DMS153 treated with DMSO at 0.1 percent for 48 hours (cell line): ENCODE data around the gene ARL17A.
"Not testable (repeated sequence)": the region's sequence is repeated elsewhere in the genome, so short reads cannot be mapped to it uniquely, and the experiment has no call there.

Source experiments
- DNase-seq: peaks from one replicate; lab custom pipeline; 2025; ENCODE audit not compliant: unreplicated experiment; lab: John Stamatoyannopoulos, UW

ARL17A gene

GRCh38 chr17:46579083-46580075 is at the start of gene ARL17A:
Gene ARL17A, minus strand, starts transcription at chr17:46579691. Its CDS starts 3,369 bp downstream, at chr17:46576322.
- DNase-seq: not testable (repeated sequence)

DNA sequence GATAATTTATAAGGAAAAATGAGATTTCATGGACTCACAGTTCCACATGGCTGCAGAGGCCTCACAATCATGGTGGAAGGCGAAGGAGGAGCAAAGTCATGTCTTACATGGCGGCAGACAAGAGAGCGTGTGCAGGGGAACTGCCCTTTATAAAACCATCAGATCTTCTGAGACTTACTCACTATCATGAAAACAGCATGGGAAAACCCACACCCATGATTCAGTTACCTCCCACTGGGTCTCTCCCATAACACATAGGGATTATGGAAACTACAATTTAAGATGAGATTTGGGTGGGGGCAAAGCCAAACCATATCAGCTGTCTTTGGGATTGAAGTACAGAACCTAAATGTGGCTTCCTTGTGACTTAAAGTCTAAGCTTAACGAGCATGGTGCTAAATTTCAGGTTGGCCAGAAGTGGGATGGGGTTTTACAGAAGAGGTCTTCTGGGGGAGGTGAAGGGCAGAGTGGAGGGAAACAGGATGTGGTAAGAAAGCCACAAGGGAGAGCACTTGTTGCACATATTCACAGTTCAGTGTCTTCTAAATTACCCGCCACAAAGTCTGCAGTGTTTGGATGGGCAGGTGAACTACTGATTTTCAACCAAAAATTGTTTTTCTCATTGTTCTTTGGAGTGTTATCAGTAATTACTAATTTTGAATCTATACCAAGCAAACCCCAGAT is 49.4 kb upstream of the ARL17A start:
- not testable (repeated sequence) for DNase-seq

GRCh38 chr17:46627452-46627851 is 48.0 kb upstream of the ARL17A start:
- not testable (repeated sequence) for DNase-seq

DNA sequence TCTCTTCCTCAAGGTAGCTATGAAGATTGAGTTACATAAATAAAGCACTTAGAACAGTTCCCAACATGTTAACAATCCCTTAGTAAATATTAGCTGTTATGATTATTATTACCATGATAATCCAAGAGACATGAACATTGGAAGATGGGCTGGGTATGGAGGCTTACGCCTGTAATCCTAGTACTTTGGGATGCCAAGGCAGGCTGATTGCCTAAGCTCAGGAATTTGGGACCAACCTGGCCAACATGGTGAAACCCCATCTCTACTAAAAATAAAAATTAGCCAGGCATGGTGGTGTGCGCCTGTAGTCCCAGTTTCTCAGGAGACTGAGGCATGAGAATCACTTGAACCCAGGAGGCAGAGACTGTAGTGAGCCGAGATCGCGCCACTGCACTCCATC is 45.2 kb upstream of the ARL17A start:
- DNase-seq: not testable (repeated sequence)

- not testable (repeated sequence) for DNase-seq
These were observed 44.3 kb upstream of the ARL17A start for GRCh38 chr17:46623790-46624189.

DNA sequence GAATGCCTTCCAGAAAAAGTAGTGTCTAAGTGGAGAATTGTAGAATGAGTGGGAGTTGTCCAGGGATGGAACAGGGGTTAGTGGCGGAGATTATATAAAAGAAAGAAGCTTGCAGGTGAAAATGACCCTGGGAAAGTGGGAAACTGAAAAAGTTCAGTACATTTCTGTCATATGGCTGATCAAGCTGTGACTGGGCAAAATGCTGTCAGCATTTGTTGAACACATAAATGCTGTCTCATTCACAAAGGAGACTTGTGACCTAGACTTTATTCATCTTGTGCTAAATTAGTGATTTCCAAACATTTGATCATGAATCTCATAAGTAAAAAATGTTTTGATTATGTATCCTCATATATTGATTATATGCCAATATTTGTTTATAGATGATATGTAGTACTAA is 39.5 kb upstream of the ARL17A start:
- DNase-seq: not testable (repeated sequence)

- not testable (repeated sequence) for DNase-seq
These were observed 37.6 kb upstream of the ARL17A start for GRCh38 chr17:46617121-46617520.

DNA sequence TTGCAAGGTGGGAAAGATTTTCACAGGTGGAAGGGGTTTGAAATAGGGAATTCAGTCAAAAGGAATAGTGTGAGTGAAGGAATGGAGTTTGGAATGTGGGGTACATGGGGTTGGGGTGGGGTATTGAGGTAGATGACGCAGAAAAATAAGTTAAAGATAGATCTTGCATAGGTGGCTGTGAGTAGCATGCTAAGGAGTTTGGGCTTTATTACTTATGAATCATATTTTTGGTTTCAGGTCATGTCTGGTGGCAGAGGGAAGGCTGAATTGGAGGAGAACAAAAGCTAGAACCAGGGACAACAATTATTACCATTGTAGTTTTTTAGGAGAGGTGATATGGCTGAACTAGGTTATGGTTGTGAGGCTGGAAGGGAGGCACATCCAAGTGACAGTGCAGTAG is 34.4 kb upstream of the ARL17A start:
- DNase-seq: not testable (repeated sequence)

DNA sequence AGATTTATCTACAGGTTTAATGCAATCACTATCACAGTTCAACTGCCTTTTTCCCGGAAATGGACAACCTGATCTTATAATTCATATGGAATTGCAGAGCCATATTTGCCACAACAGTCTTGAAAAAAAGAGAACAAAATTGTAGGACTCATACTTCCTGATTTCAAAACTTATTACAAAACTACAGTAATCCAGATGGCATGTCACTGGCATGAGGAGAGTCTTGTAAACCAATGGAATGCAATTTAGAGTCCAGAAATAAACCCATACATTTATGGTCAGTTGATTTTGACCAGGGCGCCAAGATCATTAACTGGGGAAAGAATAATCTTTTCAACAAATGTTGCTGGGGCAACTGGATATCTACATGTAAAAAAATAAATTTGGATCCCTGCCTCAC is 31.8 kb upstream of the ARL17A start:
- not testable (repeated sequence) for DNase-seq

DNA sequence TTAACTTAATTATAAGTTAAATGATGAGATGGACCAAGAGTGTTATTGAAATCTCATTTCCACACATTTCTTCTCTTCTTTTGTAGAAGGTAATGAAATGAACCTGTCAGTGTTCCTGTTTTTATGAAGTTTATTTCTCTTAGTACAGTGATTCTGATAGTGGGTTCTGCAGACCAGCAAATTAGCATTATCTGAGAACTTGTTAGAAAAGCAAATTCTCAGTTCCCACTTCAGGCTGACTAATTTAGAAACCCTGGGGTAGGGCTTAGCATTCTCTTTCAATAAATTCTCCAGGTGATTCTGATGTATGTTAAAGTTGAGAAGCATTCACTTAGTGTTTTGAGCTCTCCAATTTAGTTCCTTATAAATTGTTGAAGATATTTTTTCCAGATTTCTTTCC is 23.6 kb upstream of the ARL17A start:
- not testable (repeated sequence) for DNase-seq

DNA sequence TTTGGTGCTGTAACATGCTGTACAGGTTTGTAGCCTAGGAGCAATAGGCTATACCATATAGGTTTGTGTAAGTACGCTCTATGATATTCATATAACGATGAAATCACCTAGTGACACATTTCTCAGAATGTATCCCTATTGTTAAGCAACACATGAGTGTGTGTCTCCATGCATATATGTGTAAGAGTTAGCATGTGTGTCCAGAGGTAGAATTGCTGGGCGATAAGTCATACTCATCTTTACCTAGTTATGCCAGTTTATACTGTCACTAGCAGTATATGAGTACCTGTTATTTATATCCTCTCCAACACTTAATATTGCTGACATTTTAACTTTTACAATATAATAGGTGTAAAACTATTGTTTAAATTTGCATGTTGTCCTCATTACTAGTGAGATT is 21.3 kb upstream of the ARL17A start:
- not testable (repeated sequence) for DNase-seq

DNA sequence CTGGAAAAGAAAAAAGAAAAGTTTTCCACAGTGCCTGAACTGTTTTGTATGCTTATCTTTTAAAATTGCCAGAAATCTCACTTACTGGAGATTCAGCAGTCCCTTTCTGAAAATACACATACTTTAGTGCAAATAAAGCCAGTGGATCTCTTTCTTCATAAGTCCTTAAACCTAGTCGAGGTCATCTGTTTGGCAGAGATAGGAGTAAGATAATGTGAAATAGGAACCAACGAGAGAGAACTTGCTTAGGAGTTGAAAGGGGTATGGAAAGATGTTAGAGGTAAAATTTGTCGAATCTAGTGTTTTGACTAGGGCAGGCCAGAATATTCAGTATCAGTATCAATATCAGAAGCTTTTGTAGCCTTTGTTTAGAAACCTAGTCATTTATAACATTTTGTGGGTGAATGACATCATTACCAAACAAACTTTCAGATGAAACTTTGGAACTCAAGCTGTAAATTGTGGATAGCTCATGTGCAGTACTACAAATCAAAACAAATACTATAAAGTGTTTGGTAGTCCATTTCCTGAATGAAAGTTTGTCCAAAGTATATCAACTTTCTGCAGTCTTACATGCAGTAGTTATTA is 18.9 kb upstream of the ARL17A start:
- DNase-seq: not testable (repeated sequence)

GRCh38 chr17:46591332-46591731 is 11.8 kb upstream of the ARL17A start:
- not testable (repeated sequence) for DNase-seq

GRCh38 chr17:46590157-46591146 is 11.0 kb upstream of the ARL17A start, which contains the start of gene NSF:
Gene NSF, plus strand, starts transcription at chr17:46590669. Its CDS starts 107 bp downstream, at chr17:46590776.
- DNase-seq: not testable (repeated sequence)

DNA sequence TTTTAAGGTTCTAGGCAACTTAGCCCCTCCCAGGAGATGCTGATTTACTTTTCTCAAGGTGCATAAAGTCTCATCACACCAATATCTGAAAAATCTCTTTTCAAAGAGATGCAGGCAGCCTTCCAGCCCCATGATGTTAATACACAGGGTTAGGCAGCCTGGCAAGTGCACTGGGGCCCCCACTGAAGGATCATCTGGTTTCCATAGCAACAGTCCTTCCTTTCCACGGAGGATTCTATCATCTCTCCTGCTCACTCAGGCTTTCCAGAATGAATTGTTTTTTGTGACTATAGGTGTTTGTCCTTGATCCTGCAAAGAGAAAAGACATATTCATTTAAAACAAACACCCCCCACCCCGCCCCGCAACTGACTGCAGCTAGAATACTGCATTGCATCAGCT is 6.0 kb upstream of the ARL17A start:
- DNase-seq: not testable (repeated sequence)

- DNase-seq: not testable (repeated sequence)
These were observed 591 bp upstream of the ARL17A start for GRCh38 chr17:46580082-46580481.

GRCh38 chr17:46571796-46572195 is 7.7 kb downstream of the ARL17A start:
- DNase-seq: not testable (repeated sequence)

- DNase-seq: not testable (repeated sequence)
These were observed 12.5 kb downstream of the ARL17A start for GRCh38 chr17:46566980-46567379.

- DNase-seq: not testable (repeated sequence)
These were observed 13.2 kb downstream of the ARL17A start for GRCh38 chr17:46566284-46566683.

DNA sequence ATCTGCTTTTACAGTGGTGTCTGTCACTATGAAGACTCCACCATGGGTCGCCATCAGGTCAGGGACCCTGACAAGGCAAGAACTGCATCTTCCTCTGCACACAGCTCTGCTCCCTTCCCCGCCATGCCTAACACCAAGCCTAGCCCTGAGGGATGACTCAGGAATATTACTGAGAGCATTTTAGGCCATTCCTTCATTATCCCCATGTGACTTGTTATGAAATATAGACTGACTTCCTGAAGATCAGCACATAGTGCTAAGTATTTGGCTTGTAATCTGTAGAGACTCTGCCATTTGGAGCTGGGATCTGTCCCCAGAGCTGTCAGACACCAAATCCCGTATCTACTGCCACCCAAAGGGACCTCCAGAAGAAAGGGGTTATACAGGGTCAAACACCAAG is 19.4 kb downstream of the ARL17A start:
- not testable (repeated sequence) for DNase-seq
